ENCODE data around the gene DENND4A.

DNA sequence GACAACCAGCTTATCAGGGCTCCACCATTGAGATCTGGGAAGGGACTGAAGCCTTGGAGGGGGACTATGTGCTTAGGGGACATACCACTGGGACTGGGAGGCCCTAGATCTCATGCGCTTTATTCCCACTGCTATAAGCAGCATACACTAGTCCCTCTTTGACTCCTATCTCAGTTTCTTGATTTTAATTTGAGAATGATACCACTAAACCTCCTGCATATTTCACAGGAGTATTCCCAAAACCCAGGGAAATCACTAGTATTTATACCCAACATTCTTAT is 141.1 kb downstream of the DENND4A start:
- TF ChIP-seq, protein P1, sequence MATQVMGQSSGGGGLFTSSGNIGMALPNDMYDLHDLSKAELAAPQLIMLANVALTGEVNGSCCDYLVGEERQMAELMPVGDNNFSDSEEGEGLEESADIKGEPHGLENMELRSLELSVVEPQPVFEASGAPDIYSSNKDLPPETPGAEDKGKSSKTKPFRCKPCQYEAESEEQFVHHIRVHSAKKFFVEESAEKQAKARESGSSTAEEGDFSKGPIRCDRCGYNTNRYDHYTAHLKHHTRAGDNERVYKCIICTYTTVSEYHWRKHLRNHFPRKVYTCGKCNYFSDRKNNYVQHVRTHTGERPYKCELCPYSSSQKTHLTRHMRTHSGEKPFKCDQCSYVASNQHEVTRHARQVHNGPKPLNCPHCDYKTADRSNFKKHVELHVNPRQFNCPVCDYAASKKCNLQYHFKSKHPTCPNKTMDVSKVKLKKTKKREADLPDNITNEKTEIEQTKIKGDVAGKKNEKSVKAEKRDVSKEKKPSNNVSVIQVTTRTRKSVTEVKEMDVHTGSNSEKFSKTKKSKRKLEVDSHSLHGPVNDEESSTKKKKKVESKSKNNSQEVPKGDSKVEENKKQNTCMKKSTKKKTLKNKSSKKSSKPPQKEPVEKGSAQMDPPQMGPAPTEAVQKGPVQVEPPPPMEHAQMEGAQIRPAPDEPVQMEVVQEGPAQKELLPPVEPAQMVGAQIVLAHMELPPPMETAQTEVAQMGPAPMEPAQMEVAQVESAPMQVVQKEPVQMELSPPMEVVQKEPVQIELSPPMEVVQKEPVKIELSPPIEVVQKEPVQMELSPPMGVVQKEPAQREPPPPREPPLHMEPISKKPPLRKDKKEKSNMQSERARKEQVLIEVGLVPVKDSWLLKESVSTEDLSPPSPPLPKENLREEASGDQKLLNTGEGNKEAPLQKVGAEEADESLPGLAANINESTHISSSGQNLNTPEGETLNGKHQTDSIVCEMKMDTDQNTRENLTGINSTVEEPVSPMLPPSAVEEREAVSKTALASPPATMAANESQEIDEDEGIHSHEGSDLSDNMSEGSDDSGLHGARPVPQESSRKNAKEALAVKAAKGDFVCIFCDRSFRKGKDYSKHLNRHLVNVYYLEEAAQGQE (IDR thresholded peaks at IDR 0.05; ENCODE audit: insufficient read depth in 1 of 2, low read depth in 2 of 2, low read length in 1 of 2): no peak
- TF ChIP-seq, protein P2, sequence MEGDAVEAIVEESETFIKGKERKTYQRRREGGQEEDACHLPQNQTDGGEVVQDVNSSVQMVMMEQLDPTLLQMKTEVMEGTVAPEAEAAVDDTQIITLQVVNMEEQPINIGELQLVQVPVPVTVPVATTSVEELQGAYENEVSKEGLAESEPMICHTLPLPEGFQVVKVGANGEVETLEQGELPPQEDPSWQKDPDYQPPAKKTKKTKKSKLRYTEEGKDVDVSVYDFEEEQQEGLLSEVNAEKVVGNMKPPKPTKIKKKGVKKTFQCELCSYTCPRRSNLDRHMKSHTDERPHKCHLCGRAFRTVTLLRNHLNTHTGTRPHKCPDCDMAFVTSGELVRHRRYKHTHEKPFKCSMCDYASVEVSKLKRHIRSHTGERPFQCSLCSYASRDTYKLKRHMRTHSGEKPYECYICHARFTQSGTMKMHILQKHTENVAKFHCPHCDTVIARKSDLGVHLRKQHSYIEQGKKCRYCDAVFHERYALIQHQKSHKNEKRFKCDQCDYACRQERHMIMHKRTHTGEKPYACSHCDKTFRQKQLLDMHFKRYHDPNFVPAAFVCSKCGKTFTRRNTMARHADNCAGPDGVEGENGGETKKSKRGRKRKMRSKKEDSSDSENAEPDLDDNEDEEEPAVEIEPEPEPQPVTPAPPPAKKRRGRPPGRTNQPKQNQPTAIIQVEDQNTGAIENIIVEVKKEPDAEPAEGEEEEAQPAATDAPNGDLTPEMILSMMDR (IDR thresholded peaks at IDR 0.05): no peak
- TF ChIP-seq SIN3A (IDR thresholded peaks at IDR 0.05; ENCODE audit: borderline replicate concordance, insufficient read depth, low read depth, low read length): no peak

All from Panc1 (cell line).